ENCODE data around the gene ISG20.
"Not testable (repeated sequence)": the region's sequence is repeated elsewhere in the genome, so short reads cannot be mapped to it uniquely, and the experiment has no call there.

The ISG20 gene

DNA sequence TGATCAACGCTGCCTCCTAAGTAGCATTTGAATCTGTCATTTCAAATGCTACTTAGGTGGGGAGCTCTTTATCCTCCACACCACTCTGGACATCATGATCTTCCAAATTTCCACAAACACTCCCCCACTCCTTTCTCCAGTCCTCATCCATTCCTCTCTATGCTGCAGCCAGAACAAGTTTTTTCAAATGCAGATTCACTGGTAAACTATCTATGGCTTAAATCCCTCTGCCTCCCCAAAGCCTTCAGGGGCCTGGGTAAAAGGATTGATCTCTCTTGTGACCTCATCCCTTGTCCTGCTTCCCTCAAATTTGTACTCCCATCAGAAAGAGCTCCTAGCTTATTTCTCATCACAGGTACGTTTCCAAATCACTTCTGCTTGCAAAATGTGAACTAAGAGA, 19.0 kb upstream of the ISG20 start:
- no peak for DNase-seq (ENCODE audit: low spot score)

DNA sequence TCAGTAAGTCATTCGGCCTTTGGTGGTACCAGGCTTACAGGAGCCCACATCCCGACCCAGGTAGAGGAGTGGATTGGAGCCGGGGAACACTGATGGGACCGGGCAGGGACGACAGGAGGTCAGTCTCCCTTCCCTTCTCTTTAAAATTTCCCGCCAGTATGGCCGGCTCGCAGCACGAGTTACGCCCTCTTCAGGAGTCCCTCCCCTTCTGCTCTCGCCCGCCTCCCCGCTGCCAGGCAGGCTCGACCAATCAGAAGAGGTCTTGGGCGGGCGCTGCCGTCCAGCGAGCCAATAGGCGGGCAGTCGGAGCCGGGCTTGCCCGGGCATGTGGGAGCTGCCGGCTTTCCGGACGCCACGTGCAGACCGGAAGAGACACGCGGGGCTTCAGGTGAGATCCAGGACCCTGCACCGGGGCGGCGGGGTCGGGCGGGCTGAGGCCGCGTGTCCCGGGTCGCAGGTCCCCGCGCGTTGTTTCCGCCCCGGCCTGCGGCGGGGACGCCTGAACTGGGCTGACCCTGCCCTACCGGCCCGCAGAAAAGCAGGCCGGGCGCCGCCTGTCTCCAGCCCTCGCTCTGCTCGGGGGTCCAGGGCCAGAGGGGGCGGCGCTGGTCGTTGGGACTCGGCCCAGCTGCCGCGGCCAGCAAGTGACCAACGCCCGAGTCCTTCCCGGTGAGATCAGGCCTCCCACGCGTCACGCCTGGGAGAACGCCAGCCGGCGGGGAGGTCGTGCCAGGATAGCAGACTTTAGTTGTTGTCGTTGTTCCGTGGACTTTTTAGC, 17.6 kb upstream of the ISG20 start, which contains the start of gene AEN:
TSS of gene AEN (plus strand) at position 346 of the 778 bp plus-strand sequence. CDS start 4,870 bp downstream, outside the sequence.
- peak; percentile 99 for DNase-seq (ENCODE audit: low spot score)

DNA sequence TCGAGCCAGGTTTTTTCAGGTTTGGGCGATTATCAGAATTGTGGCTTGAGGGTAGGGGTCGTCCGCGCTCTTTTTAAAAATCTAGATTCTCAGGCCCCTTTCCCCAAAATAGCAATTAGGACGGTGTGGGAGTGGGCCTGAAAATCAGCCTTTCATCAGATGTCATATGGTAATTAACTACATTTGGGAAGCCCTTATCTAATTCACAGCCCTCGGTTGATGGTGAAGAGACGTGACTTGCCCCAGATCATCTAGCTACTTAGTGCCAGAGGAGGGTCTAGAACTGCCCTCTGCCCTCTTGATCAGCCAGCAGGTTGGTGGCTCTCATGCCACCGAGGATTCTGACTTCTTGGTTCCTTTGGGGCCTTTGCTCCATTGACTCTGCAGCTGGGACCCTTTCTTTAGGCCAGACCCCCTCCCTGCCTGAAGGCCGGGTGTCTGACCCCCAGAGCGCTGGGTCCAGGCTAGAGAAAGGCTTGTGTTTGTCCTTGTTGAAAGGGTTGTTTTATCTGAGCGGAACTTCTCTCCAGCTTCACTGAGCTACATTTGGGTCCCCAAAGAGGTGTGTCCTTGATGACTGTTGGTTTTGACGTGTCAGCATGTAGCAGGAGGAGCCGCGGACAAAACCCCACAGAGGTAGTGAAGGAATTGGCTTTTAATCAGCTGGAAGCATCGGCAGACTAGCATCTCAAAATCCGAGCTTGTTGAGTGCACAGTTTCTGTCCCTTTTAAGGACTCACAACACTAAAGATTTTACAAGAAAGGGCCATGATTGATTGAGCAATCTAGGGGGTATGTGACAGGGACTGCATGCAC, 16.8 kb upstream of the ISG20 start:
- DNase-seq (ENCODE audit: low spot score) = no peak

DNA sequence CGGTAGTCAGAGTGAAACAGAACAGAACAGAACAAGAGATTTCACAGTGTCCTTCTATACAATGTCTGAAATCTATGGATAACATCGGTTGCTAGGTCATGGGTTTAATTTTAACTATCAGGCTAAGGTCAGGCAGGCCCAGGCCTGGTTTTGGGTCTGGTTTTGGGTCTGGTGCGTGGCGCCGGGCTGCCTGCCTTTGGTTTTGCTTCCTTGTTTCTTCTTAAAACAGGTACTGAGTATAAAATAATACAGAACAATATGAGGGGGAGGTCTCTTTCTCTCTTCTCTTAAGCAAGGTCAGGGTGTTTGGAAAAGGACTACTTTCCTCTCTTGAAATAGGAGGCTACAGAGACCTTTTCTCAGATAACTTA, 16.2 kb upstream of the ISG20 start:
- DNase-seq (ENCODE audit: low spot score) = no peak

DNA sequence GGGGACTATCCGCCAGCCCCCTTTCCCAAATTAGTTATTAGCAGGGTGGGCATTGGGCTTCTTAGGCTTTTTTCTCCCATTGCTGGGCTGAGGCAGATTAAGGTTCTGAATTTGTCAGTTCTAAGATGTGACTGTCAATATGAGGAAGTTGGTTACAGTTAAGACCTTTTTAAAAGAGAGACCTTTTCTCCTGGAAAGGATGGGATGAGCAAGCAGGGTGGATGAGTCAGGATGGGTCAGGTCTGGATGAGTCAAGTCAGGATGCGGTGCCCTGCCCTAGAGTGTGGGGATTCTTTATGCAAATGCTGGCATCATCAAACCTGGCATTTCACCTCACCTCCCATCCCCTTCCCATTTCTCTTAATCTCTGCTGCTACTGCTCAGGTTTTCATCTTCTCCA, 15.8 kb upstream of the ISG20 start:
- DNase-seq (ENCODE audit: low spot score) = peak; percentile 93

DNA sequence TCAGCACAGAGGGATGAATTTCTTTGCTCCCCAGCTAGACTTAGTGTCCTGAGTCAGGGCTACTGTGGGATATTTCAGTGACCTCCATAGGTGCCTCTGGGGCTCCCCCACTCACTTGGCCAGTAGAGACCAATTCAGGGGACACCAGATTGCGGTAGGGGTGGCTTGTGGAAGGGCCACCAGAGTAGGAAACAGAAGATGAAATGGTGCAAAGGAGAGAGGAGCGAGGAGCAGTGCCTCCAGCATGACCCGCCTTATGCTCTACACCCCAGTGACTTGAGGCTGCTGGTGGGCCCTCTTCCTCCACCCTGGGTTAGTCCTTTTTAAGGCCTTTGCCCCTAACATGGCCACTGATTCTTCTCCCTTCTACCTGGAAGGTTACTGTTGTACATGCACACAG, 15.2 kb upstream of the ISG20 start:
- no peak for DNase-seq (ENCODE audit: low spot score)

DNA sequence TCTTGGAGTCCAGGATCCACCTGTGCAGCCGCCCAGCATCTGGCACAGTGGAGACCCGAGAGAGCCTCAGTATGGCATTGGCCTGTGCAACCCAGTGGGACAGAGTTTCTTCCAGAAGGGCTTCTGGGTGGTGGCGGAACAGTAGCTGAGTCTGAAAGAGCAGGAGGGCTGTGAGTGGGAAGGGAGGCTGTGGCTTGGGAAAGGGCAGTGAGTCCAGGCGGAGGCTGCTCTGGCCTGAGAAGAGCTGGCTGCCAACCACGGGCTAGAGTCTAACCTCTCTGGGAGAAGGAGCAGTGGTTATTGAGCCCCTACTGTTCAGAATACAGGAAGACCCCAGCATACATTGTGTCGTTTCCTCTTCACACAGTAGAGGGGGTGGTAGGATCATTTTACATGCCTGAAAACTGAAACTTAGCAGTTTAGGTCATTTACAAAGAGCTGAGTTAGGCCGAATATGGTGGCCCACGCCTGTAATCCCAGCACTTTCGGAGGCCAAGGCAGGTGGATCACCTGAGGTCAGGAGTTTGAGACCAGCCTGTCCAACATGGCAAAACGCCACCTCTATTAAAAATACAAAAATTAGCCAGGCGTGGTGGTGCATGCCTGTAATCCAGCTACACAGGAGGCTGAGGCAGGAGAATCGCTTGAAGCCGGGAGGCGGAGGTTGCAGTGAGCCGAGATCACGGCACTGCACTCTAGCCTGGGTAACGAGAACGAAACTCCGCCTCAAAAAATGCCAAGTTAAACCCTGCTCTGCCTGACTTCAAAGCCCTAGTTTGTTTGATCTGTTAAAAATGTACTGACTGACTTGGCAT, 14.5 kb upstream of the ISG20 start:
- no peak for DNase-seq (ENCODE audit: low spot score)

DNA sequence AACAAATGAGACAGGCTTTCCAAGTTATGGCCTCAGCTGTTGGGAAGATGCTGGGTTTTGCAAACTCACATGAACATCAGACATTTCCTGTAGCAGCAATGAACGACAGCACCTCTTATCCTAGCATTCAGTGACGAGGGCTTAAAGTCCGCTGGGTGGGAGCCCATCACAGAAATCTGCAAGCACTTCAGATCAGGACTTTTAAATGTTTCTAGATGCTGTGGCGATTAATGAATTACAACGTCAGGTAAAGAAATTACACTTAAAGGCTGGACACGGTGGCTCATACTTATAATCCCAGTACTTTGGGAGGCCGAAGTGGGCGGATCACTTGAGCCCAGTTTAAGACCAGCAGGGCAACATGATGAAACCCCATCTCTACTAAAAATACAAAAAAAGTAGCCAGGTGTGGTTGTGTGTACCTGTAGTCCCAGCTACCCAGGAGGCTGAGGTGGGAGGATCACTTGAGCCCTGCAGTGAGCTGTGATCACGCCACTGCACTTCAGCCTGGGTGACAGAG, 13.8 kb upstream of the ISG20 start:
- DNase-seq (ENCODE audit: low spot score) = no peak

DNA sequence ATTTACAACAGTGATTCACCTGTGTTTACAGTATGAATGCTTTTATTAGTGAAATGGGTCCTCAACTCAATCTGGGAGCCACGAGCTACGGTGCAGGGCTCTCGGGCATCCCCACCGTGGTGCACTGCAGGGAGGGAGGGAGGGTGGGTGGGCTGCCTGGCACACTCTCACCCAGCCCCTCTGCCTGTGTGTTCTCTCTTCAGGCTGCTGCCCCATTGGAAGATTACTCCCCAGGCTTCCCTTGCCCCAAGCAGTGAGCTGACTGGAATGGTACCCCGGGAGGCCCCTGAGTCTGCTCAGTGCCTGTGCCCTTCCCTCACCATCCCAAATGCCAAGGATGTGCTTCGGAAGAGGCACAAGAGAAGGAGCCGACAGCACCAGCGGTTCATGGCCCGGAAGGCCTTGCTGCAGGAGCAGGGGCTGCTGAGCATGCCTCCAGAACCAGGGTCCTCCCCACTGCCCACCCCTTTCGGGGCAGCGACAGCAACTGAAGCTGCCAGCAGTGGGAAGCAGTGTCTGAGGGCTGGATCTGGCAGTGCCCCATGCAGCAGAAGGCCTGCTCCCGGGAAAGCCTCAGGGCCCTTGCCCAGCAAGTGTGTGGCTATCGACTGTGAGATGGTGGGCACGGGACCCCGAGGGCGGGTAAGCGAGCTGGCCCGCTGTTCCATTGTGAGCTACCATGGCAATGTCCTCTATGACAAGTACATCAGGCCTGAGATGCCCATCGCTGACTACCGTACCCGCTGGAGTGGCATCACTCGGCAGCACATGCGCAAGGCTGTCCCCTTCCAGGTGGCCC, 12.7 kb upstream of the ISG20 start:
- no peak for DNase-seq (ENCODE audit: low spot score)

DNA sequence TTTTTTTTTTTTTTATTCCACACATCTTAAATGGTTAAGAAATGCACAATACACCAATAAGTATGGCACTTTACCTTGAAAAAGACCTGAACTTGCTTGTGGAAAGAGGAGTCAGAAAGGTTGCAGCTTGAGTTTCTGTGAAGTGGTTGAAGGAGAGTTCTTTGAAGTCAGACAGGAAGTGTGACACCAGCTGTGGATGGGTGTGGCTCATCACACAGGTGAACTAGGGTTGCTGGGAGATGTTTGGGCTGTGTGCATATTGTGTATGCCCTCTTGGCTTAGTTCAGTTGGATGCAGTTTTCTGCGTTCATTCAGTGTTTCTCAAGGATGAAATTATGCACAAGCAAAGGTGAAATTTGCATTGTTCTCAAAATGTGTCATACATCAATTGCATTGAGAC, 11.4 kb upstream of the ISG20 start:
- no peak for DNase-seq (ENCODE audit: low spot score)

DNA sequence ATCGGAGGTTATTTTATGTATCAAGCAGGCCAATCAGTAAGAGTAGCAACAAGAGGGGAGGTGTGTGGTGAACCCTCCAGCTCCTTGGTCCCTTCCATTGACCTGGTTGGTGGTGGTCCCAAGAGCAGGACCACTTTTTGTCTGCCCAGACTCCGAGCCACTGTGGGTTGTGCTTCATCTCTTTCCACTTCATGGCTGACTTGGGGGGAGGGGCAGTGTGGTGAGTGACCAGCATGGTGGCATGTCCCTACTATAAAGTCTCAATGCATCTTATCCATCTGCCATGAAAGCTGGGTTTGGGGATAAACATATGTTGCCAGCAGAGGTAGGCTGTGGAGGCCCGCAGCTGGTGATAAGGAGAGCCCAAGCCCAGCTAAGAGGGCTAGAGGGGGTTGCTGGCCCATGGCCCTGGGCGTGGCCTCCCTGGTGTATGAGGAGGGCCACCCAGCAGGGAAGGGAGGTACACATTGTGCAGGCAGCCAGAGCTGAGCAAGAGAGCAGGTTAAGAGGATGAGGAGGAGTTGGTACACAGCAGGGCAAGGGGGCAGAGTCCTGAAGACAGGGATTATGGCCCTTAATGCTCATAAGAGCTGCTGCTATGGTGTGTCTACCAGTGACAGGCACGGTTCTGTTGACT, 10.7 kb upstream of the ISG20 start:
- DNase-seq (ENCODE audit: low spot score) = no peak

DNA sequence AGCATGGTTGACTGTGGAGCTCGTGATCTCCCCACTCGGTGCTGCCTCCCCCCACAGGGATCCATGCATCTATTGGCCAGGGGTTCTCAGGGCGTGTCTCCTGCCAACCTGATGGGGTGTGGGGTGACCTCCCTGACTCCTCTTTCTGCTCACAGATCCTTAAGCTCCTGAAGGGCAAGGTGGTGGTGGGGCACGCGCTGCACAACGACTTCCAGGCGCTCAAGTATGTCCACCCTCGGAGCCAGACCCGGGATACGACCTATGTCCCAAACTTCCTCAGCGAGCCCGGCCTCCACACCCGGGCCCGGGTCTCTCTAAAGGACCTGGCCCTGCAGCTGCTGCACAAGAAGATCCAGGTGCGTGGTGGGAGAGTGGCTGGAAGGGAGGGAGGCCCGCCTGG, 9.7 kb upstream of the ISG20 start:
- DNase-seq (ENCODE audit: low spot score) = no peak

DNA sequence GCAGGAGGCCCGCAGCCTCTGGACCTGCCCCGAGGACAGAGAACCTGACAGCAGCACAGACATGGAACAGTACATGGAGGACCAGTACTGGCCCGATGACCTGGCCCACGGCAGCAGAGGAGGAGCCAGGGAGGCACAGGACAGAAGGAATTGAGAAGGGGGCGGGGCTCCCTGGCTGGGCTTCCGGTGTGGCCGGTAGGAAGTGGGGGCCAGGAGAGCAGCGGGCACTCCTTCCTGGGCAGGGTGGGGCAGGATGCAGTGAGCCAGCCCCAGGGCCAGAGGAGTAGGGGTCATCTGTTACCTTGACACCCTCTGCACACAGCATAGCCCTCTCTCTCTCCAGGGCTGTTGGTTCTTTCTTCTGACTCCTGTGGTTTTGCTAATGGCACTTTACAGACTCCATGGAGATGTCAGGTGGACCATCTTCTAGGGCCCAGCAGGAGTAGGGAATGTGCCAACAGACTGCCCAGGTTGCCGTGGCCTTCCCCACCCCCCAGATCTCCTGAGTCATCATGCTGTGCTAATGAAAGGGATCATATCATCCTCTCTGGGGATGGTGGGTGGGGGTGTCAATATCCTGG, 8.6 kb upstream of the ISG20 start:
- DNase-seq (ENCODE audit: low spot score) = no peak

DNA sequence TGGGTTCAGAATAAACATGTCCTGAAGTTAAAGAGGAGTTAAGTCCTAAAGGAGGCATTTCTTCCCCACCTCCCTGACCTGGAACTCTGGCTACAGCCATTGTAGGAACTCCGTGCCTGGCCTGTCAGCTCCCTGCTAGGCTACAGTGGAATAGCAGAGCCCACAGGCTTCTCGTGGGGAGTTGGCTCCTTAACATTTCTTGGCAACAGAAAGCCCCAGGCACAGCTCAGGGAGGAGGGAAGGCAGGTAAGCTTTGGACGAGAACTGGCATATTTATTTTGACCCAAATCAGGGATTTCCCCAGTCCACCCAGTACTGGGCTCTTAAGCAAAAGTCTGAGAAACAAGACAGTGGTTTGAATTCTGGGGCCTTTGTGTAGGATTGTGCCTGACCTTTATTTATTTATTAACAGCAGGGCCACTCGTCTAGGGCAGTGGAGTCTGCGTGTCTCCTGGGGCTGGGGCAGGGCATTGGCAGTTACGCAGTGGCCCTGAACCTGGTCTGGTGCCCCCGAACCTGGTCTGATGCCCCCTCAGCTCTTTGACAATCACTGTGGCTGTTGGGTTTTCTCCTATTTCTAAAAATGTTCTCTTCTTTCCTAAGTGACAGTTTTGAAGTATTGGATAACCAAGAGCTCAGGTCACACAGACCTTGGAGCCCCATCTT, 7.9 kb upstream of the ISG20 start:
- DNase-seq (ENCODE audit: low spot score) = no peak

DNA sequence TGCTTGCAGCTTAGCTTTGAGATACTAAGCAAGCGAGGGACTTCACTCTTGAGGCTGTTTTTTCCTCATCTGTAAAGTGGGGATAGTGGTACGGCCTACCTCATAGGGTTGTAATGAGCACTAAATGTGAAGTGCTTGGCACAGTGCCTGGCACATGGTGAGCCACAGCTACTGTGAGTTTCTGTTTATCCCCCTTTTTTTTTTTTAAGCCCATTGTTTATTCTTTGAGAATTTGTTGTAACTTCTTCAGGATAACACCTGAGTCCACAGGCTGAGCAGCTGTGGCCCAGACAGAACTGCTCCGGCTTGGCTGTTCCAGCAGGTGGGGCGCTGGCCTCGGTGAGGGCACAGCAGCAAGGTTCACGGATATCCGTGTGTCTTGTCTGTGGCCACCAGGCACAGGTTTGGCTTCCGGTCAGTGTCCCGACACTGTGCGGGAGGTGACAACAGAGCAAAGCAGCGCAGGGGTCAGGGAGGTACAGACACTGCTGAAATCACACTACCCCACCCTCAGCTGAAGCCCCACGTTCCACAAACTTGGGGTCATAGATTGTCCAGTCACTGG, 7.3 kb upstream of the ISG20 start:
- no peak for DNase-seq (ENCODE audit: low spot score)

DNA sequence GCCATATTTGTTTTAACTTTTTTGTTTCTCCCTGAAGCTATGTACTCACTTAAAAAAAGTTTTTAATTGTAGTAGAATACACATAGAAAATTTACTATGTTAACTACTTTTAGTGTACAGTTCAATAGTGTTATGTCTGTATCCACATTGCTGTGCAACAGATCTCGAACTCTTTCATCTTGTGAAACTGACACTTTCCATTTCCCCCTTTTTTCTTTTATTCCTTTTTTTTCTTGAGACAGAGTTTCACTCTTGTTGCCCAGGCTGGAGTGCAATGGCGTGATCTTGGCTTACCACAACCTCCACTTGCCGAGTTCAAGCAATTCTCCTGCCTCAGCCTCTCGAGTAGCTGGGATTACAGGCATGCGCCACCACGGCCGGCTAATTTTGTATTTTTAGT, 6.0 kb upstream of the ISG20 start:
- DNase-seq (ENCODE audit: low spot score) = not testable (repeated sequence)

DNA sequence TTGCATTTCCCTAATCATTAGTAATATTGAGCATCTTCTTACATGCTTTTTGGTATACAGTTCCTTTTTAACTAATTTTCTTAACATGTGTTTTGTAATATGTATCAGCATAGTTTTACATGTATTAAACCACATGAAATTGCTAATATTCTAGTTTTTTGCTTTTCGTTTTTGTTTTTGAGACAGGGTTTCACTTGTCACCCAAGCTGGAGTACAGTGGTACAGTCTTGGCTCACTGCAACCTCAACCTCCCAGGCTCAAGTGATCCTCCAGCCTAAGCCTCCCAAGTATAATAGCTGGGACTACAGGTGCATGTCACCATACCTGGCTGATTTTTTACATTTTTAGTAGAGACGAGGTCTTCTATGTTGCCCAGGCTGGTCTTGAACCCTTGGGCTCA, 4.4 kb upstream of the ISG20 start:
- no peak for DNase-seq (ENCODE audit: low spot score)

DNA sequence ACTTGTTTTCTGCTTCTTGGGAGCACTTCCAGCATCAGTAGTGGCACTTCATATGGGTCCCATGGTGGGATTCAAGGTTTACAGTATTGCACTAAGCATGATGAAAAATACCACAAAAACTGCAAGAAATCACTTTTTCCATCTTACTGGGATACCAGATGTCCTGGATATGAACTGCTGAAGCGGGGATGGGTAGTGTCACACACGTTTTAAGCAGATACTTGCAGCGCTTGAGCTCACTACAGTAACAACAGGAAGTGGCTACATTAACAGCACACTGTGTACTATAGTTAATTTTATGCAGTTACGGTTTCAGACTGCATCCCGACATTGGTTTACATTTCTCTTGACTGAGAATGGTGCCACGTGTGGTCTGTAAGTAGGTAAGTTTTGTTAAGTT, 3.5 kb upstream of the ISG20 start:
- no peak for DNase-seq (ENCODE audit: low spot score)

DNA sequence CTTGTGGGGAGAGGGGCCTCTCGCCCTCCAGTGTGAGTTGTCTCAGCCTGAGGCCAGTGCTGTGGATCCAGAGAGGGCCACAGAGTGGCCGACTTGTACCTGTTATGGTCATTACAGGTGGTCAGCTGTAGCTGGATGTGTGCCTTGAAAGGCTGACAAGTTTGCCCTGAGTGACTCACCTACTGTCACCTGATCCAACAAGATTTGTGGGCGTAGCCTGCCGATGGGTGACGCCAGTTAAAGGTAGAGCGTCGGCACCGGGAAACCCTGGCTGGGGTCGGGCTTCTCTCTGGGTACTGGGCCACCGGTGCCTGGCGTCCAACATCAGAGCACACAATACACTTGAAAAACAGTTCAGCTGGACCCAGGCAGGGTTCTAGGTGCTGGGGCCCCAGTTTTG, 2.8 kb upstream of the ISG20 start:
- DNase-seq (ENCODE audit: low spot score) = no peak

DNA sequence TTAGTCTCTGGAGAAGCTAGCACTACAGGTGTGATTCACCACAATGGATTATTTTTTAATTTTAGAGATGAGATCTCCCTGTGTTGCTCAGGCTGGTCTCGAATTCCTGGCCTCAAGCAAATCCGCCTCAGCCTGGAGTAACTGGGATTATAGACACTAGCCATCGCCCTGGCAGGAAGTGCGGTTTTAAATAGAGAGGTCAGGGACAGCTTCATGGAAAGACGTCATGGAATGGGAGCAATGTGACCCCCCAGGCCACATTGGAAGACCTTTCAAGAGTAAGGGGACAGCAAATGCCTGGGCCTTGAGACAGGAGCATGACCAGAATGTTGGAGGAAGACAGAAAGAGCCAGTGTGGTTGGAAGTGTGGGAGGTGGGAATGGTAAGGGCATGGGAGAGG, 2.2 kb upstream of the ISG20 start:
- DNase-seq (ENCODE audit: low spot score) = no peak

Data from hepatic stellate cell (primary cell).